HepG2 (cell line): ENCODE measurements around the gene DIPK1B. TPM values are rescaled to one million over a fixed set of nuclear protein-coding genes. Genes with fewer than 3 reads are reported as not detected.

ENCODE experiments used
- ATAC-seq: fragments of 200-7000 bp; cut with Tn5 transposase; 3 replicates; pipeline ENCODE4 v1.9.1; 2020; ENCODE audit warnings: mild to moderate bottlenecking, moderate library complexity
- BruUV-seq: library from RNA; stranded (reverse); fragments of 400-500 nt; replicated peaks from 2 replicates; lab custom pipeline; 2021; lab: Mats Ljungman, UMichigan
- CTCF ChIA-PET: fragments of 300-600 bp; formaldehyde crosslinking; extraction: SDS; loops from one replicate; lab custom pipeline; 2021; ENCODE audit warnings: low total read pairs, inconsistent platforms, low intra/inter-chr PET ratio; lab: Yijun Ruan, JAX
- POLR2A ChIA-PET: fragments of 350-600 bp; sonication (Branson Sonifier 250); formaldehyde crosslinking; loops from one replicate; lab custom pipeline; 2020; ENCODE audit warnings: antibody characterized with exemption, inconsistent platforms; lab: Yijun Ruan, JAX
- DNase-seq: peaks from one replicate; pipeline ENCODE4 v3.0.0-alpha.2; 2015; ENCODE audit warnings: low spot score
- FAIRE-seq: peaks from 3 replicates; lab custom pipeline; 2011; peaks lifted over from hg19 to GRCh38; lab: Jason Lieb, UNC
- H2AFZ ChIP-seq: one replicate; pipeline ENCODE4 v1.6.1; 2011; ENCODE audit warnings: low read length, inconsistent platforms
- H3K27ac ChIP-seq: fragments of 300-600 bp; 3 replicates; pipeline ENCODE4 v1.8.0; 2011; ENCODE audit warnings: mixed run types, mild to moderate bottlenecking, mixed read lengths, low read length, inconsistent platforms; ENCODE audit not compliant: insufficient read depth; ENCODE audit errors: extremely low read length
- H3K27me3 ChIP-seq, 2 experiments: fragments of 200-600 bp in 1 of 2; 2 replicates in 1 of 2; 3 replicates in 1 of 2; pipeline versions ENCODE4 v1.6.0 to v1.8.0; 2011; ENCODE audit warnings: low read length in 2 of 2, mild to moderate bottlenecking in 2 of 2, moderate library complexity in 2 of 2, inconsistent platforms in 1 of 2; ENCODE audit not compliant: insufficient read depth in 2 of 2, control insufficient read depth in 1 of 2
- H3K36me3 ChIP-seq, 2 experiments: fragments of 200-600 bp in 1 of 2; replicated peaks in 1 of 2; 2 replicates in 1 of 2; 3 replicates in 1 of 2; pipeline versions ENCODE4 v1.5.1 to v1.8.0; 2011; ENCODE audit warnings: low read length in 2 of 2, inconsistent platforms in 1 of 2; ENCODE audit not compliant: insufficient read depth in 2 of 2, control insufficient read depth in 1 of 2
- H3K4me1 ChIP-seq: 2 replicates; pipeline ENCODE4 v1.5.1; 2012; ENCODE audit warnings: low read length, inconsistent platforms; ENCODE audit not compliant: insufficient read depth
- H3K4me2 ChIP-seq: 2 replicates; pipeline ENCODE4 v1.6.0; 2011; ENCODE audit warnings: low read depth, low read length, inconsistent platforms
- H3K4me3 ChIP-seq, 3 experiments: fragments of 200-600 bp in 1 of 3; sonication (generic), shearing (Covaris generic) in 1 of 3; replicated peaks in 1 of 3; 2 replicates each; pipeline ENCODE4 v1.5.1; 2011 to 2016; ENCODE audit warnings: low read length in 3 of 3, inconsistent platforms in 2 of 3, low read depth in 2 of 3, mild to moderate bottlenecking in 2 of 3, control low read depth in 1 of 3, mixed read lengths in 1 of 3; ENCODE audit not compliant: insufficient read depth in 1 of 3
- H3K79me2 ChIP-seq: one replicate; pipeline ENCODE4 v1.6.1; 2011; ENCODE audit warnings: low read length, inconsistent platforms; ENCODE audit not compliant: insufficient read depth
- H3K9ac ChIP-seq: 2 replicates; pipeline ENCODE4 v1.6.0; 2011; ENCODE audit warnings: mild to moderate bottlenecking, low read depth, low read length, inconsistent platforms; ENCODE audit not compliant: insufficient read depth
- H3K9me3 ChIP-seq: 2 replicates; pipeline ENCODE4 v1.5.1; 2012; ENCODE audit warnings: mild to moderate bottlenecking, low read length
- H4K20me1 ChIP-seq: 2 replicates; pipeline ENCODE4 v1.6.0; 2011; ENCODE audit warnings: inconsistent platforms, mild to moderate bottlenecking, low read length, moderate library complexity; ENCODE audit not compliant: insufficient read depth
- ARNT ChIP-seq: fragments of 450-650 bp; IDR thresholded peaks from 2 replicates; pipeline ENCODE4 v1.6.1; 2017
- ATRX ChIP-seq: sonication (generic); formaldehyde crosslinking; IDR thresholded peaks from 2 replicates; pipeline ENCODE4 v1.4.0; 2020; ENCODE audit warnings: missing genetic modification reagents, borderline replicate concordance
- CHCHD3 ChIP-seq: sonication (generic); formaldehyde crosslinking; IDR thresholded peaks from 2 replicates; pipeline ENCODE4 v1.8.0; 2022; ENCODE audit warnings: mild to moderate bottlenecking, missing genetic modification reagents, moderate library complexity
- ESRRA ChIP-seq: sonication (generic); formaldehyde crosslinking; IDR thresholded peaks from 2 replicates; pipeline ENCODE4 v1.5.1; 2020; ENCODE audit warnings: mild to moderate bottlenecking, low read depth, missing genetic modification reagents
- HDAC2 ChIP-seq: sonication (generic); formaldehyde crosslinking; IDR thresholded peaks from 2 replicates; pipeline ENCODE4 v1.4.0; 2020; ENCODE audit warnings: missing genetic modification reagents
- HNRNPL ChIP-seq: fragments of 200-400 bp; formaldehyde crosslinking; IDR thresholded peaks from 2 replicates; pipeline ENCODE4 v1.6.1; 2017; ENCODE audit warnings: mild to moderate bottlenecking, low read depth, low read length
- NCOA5 ChIP-seq: sonication (generic); formaldehyde crosslinking; IDR thresholded peaks from 2 replicates; pipeline ENCODE4 v1.4.0; 2020; ENCODE audit warnings: missing genetic modification reagents
- NFYB ChIP-seq: sonication (generic); formaldehyde crosslinking; IDR thresholded peaks from 2 replicates; pipeline ENCODE4 v1.4.0; 2020; ENCODE audit warnings: missing genetic modification reagents
- PHF20 ChIP-seq: sonication (generic); formaldehyde crosslinking; IDR thresholded peaks from 2 replicates; pipeline ENCODE4 v1.5.0; 2020; ENCODE audit warnings: mild to moderate bottlenecking, missing genetic modification reagents
- REXO4 ChIP-seq: sonication (generic); formaldehyde crosslinking; IDR thresholded peaks from 2 replicates; pipeline ENCODE4 v1.8.0; 2022; ENCODE audit warnings: missing genetic modification reagents, mild to moderate bottlenecking, borderline replicate concordance
- SP2 ChIP-seq: sonication (generic); formaldehyde crosslinking; IDR thresholded peaks from 2 replicates; pipeline ENCODE4 v1.5.1; 2020; ENCODE audit warnings: mild to moderate bottlenecking, missing genetic modification reagents
- STAG1 ChIP-seq: sonication (generic); formaldehyde crosslinking; IDR thresholded peaks from 2 replicates; pipeline ENCODE4 v1.4.0; 2020; ENCODE audit warnings: missing genetic modification reagents
- TFAP4 ChIP-seq: sonication (generic); IDR thresholded peaks from 2 replicates; pipeline ENCODE4 v1.6.1; 2016; ENCODE audit warnings: low read depth, borderline replicate concordance
- ZFP1 ChIP-seq: IDR thresholded peaks from 2 replicates; pipeline ENCODE4 v1.6.1; 2016
- ZNF225 ChIP-seq: sonication (generic); formaldehyde crosslinking; IDR thresholded peaks from 2 replicates; pipeline ENCODE4 v1.4.0; 2020; ENCODE audit warnings: mild to moderate bottlenecking, missing genetic modification reagents
- ZNF230 ChIP-seq: sonication (generic); formaldehyde crosslinking; IDR thresholded peaks from 2 replicates; pipeline ENCODE4 v1.4.0; 2020; ENCODE audit warnings: mild to moderate bottlenecking, missing genetic modification reagents
- ZNF264 ChIP-seq: sonication (generic); formaldehyde crosslinking; IDR thresholded peaks from 2 replicates; pipeline ENCODE4 v1.4.0; 2020; ENCODE audit warnings: missing genetic modification reagents
- ZNF709 ChIP-seq: sonication (generic); formaldehyde crosslinking; IDR thresholded peaks from 2 replicates; pipeline ENCODE4 v1.5.0; 2020; ENCODE audit warnings: mild to moderate bottlenecking, missing genetic modification reagents
- ZNF839 ChIP-seq: sonication (generic); formaldehyde crosslinking; IDR thresholded peaks from 2 replicates; pipeline ENCODE4 v1.4.0; 2020; ENCODE audit warnings: missing genetic modification reagents, mild to moderate bottlenecking, borderline replicate concordance
- ZNF850 ChIP-seq: sonication (generic); formaldehyde crosslinking; conservative IDR thresholded peaks from 2 replicates; pipeline ENCODE4 v1.9.0; 2021; ENCODE audit warnings: mild to moderate bottlenecking, missing genetic modification reagents
- ZNF883 ChIP-seq: sonication (generic); formaldehyde crosslinking; IDR thresholded peaks from 2 replicates; pipeline ENCODE4 v1.5.1; 2020; ENCODE audit warnings: mild to moderate bottlenecking, missing genetic modification reagents; ENCODE audit errors: not compliant biosample characterization
- WGBS: methylation state at CpG from one replicate; pipeline ENCODE4 v1.1.6; 2017; ENCODE audit warnings: low lambda C conversion rate; 5-methylcytosine and 5-hydroxymethylcytosine counted together
- in situ Hi-C: cut with HindIII; loops from 2 replicates; pipeline ENCODE4 v1.10.0; 2017; ENCODE audit warnings: low pct_unique_long_range_greater_than_20kb; ENCODE audit not compliant: extremely low pct_ligation_motif_present
- intact Hi-C: fragments of 100-400 bp; cut with micrococcal nuclease; formaldehyde crosslinking; loops from one replicate; pipeline ENCODE4 v1.10.0; 2022; ENCODE audit not compliant: unreplicated experiment
- polyA plus RNA-seq, 8 experiments: library from polyadenylated mRNA; depleted of rRNA in 3 of 8; stranded (reverse) in 7 of 8; unstranded in 1 of 8; fragments of >200 nt; fragmentation: Illumina TruSeq in 4 of 8; extraction: Trizol in 4 of 8; gene quantifications; 2 replicates each; pipeline versions ENCODE4 v1.2.1 to v1.2.3, GENCODE V29; 2011 to 2016; ENCODE audit warnings: low read depth in 4 of 8, missing spikeins in 1 of 8, mixed read lengths in 1 of 8; ENCODE audit not compliant: insufficient read depth in 1 of 8
- total RNA-seq, 5 experiments: library from RNA; depleted of rRNA; stranded (reverse); fragments of >200 nt; fragmentation: Illumina TruSeq; extraction: Trizol; gene quantifications; 2 replicates each; pipeline ENCODE4 v1.2.3, GENCODE V29; 2016; ENCODE audit warnings: low read depth in 1 of 5
- TF ChIP-seq, protein P1 (sequence below): sonication (generic); formaldehyde crosslinking; conservative IDR thresholded peaks from 2 replicates; pipeline ENCODE4 v1.4.0; 2020; ENCODE audit warnings: missing genetic modification reagents
- TF ChIP-seq, protein P2 (sequence below): sonication (generic); formaldehyde crosslinking; IDR thresholded peaks from 2 replicates; pipeline ENCODE4 v1.4.0; 2020; ENCODE audit warnings: low read depth, mild to moderate bottlenecking, missing genetic modification reagents

DIPK1B gene
- total and polyA plus RNA-seq, 2 of the 13 experiments (the other 11 are each of a cell fraction or from before 2014, with no cell fraction given), result 0.18 to 3.9 TPM

GRCh38 chr9:136671646-136672430 lies 40.5 kb upstream of the DIPK1B start:
- in situ Hi-C loops (no loop called here), intact Hi-C loops (no loop called here)
- Histone ChIP-seq H3K79me2 (no peaks in the 10 kb centered on the region), H3K9me3 (no peaks in the 10 kb centered on the region), H3K4me1 (peaks cover 50% of the 10 kb centered on the region), H3K4me2 (peak overlapping the region; percentile 60), H4K20me1 (peaks cover 3% of the 10 kb centered on the region; the same call in 1 of the 2 replicates), H2AFZ (no peak overlapping the region), H3K9ac (no peak overlapping the region), H3K27me3 (peaks cover 12 to 37% of the 10 kb centered on the region in 2 experiments; a peak in 3 of 5 replicates), H3K4me3 (peak overlapping the region in 1 of 3 experiments; percentile 40; a peak in 2 of 6 replicates), H3K27ac (no peak overlapping the region), H3K36me3 (no peaks in the 10 kb centered on the region)
- ChIA-PET CTCF (no interaction called here), POLR2A (interaction anchor here (1.7 to 2.4 kb wide), 3 partner anchors 22 to 57 kb away, joined by 7 to 8 read pairs (median 7); no protein-coding TSS in a partner anchor)
- no TSS peak for BruUV-seq
- 65% methylated on average over 2 of the region's 27 CpGs for WGBS
- peak; percentile 56 for ATAC-seq
- FAIRE-seq, result no peak
- DNase-seq, result no peak
- TF ChIP-seq ZNF230 (CRISPR knock-in tag), result no peak
- TF ChIP-seq CHCHD3 (CRISPR knock-in tag), result no peak
- no peak for TF ChIP-seq ESRRA (CRISPR knock-in tag)
- TF ChIP-seq HDAC2, result no peak
- peak; percentile 43 for TF ChIP-seq STAG1 (CRISPR knock-in tag)
- TF ChIP-seq ZNF883, result no peak
- no peak for TF ChIP-seq ZFP1 (CRISPR knock-in tag)
- TF ChIP-seq NCOA5, result no peak
- TF ChIP-seq, protein P1, sequence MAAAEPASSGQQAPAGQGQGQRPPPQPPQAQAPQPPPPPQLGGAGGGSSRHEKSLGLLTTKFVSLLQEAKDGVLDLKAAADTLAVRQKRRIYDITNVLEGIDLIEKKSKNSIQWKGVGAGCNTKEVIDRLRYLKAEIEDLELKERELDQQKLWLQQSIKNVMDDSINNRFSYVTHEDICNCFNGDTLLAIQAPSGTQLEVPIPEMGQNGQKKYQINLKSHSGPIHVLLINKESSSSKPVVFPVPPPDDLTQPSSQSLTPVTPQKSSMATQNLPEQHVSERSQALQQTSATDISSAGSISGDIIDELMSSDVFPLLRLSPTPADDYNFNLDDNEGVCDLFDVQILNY (CRISPR knock-in tag), result no peak
- TF ChIP-seq HNRNPL, result peak; percentile 64; the same call in 1 of the 2 replicates
- TF ChIP-seq ZNF264, result no peak
- TF ChIP-seq ZNF839 (CRISPR knock-in tag), result no peak
- no peak for TF ChIP-seq TFAP4
- no peak for TF ChIP-seq ZNF709 (CRISPR knock-in tag)
- TF ChIP-seq SP2, result no peak
- TF ChIP-seq PHF20 (CRISPR knock-in tag), result no peak
- no peak for TF ChIP-seq ATRX (CRISPR knock-in tag)
- TF ChIP-seq ZNF225 (CRISPR knock-in tag), result peak; percentile 36; the same call in 1 of the 2 replicates
- TF ChIP-seq, protein P2, sequence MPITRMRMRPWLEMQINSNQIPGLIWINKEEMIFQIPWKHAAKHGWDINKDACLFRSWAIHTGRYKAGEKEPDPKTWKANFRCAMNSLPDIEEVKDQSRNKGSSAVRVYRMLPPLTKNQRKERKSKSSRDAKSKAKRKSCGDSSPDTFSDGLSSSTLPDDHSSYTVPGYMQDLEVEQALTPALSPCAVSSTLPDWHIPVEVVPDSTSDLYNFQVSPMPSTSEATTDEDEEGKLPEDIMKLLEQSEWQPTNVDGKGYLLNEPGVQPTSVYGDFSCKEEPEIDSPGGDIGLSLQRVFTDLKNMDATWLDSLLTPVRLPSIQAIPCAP (CRISPR knock-in tag), result no peak
- TF ChIP-seq ZNF850, result 0 out of 2 replicates have a peak, but pooled peaks have one; percentile 36
- TF ChIP-seq ARNT, result no peak
- TF ChIP-seq REXO4, result no peak
- no peak for TF ChIP-seq NFYB
